Activated gamma-delta T cell (primary cell): ENCODE measurements around the gene NEDD4L.
"Not testable (repeated sequence)": the region's sequence is repeated elsewhere in the genome, so short reads cannot be mapped to it uniquely, and the experiment has no call there.

Source experiments
- DNase-seq: peaks from one replicate; lab custom pipeline; 2025; lab: John Stamatoyannopoulos, UW

The NEDD4L gene

GRCh38 chr18:58026857-58027256, 17.2 kb upstream of the NEDD4L start:
- no peak for DNase-seq

- no peak for DNase-seq
Measured at GRCh38 chr18:58027341-58027740, 16.7 kb upstream of the NEDD4L start.

- no peak for DNase-seq
Measured at GRCh38 chr18:58028109-58028784, 15.8 kb upstream of the NEDD4L start.

- DNase-seq: no peak
Measured at GRCh38 chr18:58032233-58032632, 11.8 kb upstream of the NEDD4L start.

DNA sequence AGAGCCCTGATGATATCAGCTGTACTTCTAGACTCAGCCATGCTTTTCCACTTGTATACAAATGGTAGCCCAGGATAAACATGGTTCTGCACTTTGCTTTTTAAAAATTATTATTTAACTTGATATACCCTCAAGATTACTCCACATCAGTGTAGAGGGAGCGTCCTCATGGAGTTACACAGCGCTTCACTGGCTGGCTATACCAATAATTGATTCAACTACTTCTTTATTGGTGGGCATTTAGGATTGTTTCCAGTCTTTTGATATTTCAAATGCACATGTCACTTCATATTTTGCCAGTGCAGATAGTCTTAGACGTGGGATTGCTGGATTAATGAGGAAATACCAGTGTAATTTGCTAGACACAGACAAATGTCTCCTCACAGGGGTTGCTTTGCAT, 10.8 kb upstream of the NEDD4L start:
- no peak for DNase-seq

DNA sequence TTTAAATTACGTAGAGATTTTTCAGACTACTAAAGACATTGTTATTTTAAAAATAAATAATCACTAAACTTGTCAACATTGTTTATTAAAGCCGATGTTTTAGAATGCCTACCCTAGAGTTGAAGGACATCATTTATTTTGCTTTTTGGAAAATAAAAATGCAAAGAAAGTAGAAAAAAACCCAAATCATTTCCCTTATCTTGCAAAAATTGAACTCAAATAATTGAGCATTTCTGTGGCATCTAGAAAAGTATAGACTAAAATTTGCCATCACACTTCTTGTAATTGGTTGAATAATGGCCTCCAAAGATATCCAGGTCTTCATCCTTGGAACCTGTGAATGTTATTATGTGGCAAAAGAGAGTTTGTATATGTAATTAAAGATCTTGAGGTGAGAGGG, 9.7 kb upstream of the NEDD4L start:
- no peak for DNase-seq

DNA sequence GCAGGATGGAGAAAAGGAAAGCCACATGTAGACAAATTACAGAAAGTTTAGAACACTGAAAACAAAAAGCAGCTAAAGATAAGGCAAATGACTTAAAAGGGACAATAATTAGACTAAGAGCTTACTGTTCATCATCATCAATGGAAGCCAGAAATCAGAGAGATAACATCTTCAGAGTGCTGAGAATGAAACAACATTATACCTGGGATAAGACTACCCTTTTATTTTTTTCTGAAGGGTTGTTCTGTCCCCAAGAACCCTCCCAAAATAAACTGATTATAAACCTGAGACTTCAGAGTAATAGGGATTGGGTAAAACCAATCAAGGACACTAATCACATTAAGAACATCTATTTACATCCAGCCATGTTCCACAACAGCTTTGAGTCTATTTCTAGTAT, 6.9 kb upstream of the NEDD4L start:
- DNase-seq: no peak

GRCh38 chr18:58038063-58038462, 6.0 kb upstream of the NEDD4L start:
- DNase-seq: no peak

- DNase-seq: no peak
Measured at GRCh38 chr18:58041633-58042032, 2.4 kb upstream of the NEDD4L start.

- DNase-seq: no peak
Measured at GRCh38 chr18:58042826-58043490, 1.1 kb upstream of the NEDD4L start.

GRCh38 chr18:58044370-58045241, 580 bp downstream of the NEDD4L start:
- DNase-seq: peak; percentile 19

DNA sequence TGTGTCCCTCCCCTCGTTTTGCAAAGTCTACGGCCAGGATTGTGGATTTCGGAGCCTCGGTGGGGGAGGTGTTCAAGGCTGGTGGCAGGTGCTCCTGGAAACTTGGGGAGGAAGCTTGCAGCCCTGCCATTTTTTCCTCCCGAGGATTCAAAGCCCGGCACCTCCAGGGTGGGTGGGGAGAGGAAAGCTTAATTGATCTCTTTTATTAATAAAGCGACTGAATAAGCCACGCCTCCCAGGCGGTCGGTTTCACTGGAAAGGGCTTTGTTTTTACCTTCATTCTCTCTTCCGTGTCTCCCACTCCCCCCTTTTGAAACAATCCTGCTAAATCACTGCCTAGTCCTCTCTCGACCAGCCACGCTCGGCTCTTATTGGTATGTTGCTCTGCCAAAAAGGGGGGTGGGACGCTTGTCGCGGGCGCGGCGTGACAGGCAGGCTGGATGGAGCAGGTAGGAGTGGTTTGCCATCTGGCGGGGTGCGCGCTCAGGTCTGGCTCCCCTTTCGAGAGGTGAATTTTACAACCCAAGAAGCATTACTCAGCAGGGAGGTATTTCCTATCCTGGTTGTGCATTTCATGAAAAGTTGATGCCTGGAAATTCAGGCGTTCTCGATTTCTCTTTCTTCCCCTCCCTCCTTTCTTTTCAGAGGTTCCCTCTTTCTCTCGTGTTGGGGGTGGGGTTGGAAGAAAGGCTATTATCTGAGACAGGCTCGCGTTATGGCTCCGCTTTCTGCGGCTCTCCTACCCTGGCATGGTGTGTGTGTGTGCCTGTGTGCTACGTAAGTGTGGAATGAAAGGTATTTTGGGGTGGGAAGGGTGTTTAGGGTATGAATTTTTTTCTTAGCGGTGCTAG, 1.4 kb downstream of the NEDD4L start:
- peak; percentile 17 for DNase-seq

DNA sequence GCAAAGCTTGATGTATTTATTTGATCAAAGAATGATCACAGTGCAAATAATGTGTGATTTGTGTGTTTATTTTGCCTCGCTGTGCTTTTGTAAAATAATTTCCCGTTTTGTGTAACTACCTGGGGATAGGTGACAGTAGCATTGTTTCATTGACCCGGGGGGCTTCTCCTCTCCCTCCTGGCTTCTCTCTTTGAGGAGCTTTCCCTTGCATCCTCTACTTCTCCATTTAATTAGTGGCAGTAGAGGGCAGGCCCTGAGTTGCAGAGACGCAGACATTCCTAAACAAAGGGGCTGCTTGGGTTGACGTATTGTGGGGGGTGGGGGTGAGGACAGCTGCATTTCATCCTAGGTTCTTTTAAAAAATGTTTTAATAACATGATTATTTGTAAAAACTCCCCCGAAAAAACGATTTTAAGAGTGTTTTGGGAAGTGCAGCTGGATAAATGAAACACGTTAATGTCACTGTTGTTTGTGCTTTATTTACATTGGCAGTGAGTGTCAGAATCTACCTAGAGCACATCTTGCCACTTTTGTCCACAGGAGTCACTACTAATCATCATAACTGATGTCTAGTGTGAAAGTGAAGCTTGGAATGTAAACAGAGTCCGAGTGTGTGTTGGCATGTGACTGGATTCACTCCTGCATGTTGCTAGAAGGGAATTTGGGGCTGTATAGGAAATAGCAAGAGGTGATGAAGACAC, 2.2 kb downstream of the NEDD4L start:
- DNase-seq: no peak

DNA sequence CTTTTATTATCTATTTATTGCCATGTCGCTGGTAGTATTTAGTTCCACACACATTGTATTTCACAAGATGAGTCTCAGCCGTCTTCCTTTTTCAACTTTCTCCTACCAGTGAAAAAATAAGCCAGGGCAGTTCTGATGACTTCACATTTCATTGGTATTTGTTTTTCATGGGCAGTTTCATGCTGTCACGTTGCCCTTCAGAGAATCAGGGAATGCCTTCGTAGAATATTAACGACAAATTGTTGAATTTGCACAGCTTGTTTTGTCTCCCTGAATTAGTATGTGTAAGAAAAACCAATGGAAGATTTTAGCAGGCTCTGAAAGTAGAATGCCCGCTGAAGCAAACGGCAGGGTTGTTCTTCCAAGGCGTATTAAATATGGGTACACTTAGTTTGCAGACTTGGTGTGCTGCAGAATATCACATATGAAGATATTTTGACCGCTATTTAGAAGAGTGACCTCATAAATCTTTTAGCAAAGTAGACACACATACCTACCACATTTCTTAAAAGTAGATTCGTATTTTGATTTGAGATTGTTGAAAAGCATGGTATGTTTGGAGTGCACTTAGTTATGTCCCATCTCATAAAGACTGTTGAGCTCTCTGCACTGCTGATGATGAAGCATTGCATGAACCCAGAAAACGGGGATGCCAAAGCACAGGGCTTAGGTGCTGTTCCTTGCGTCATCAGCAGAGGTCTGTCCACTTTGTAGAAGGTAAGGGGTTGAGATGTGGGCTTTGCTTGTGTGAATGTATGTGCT, 2.9 kb downstream of the NEDD4L start:
- no peak for DNase-seq

DNA sequence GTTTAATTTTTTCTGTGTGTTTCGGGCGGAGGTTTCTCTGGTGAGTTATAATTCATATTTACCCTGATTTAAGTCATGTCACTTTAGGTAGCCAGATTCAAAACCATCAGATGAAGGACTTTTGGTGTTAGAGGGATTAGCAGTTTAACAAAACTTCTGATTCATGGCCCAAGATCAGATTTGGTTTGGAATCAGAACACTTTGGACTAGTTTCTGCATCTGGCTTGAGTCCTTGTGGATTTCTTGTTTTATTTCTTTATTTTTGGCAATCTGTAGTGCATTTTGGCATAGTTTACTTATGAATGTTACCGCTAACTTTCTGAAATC, 3.5 kb downstream of the NEDD4L start:
- DNase-seq: no peak

DNA sequence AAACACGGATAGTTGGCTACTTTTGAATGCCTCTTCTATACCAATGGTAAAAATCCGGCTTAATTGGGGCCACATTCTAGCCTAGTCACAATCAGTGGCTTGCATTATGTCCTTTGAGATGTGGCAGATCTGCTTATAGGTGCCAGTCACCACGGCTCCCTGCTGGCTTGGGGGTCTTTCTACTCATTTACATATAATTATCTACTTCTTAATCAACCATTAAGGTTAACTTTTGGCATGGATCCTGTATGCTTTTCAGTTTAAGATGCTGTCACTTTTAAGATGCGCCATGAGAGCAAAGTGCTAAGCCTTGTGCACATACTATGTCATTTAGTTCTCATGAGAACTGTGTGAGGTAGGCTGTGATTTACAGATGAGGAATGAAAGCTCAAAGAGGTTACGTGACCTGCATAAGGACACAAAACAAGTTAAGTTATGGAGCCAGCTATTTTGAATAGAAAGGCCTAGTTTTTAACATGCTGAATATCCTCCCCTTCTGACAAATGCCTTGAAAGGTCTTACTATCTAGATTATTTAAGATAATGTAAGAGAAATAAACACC, 4.1 kb downstream of the NEDD4L start:
- DNase-seq: no peak

DNA sequence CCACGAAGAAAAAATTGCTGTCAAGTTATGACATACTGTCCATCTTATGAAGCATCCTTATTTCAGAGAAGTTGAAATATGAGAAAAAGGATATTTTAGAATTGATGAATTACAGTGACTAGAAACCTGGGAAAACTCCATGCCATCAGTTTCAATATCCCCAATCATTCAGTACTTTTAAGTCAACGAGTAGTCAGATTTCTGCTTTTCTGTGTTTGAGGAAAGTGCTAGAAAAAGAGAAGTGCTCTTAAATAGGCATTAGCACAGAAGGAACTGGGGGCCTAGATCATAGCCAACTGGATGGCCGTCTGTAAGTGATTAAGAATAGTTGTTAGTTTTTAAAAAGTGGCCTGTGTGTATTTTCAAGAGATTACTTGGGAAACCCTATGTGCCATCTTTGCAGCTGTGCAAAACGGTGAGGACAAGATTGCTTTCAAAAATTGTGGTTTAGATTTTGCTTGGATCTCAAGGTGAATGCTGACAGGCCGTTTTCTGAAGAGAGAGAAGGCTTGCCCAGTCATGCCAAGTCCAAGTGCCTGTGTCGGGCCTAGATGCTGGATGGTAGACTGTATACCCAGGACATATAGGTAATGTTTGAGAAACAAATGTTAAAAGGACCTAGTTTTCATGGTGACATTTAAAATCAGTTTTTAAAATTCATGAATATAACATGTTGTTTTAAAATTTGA, 5.1 kb downstream of the NEDD4L start:
- no peak for DNase-seq

- DNase-seq: not testable (repeated sequence)
Measured at GRCh38 chr18:58050963-58051362, 6.9 kb downstream of the NEDD4L start.

DNA sequence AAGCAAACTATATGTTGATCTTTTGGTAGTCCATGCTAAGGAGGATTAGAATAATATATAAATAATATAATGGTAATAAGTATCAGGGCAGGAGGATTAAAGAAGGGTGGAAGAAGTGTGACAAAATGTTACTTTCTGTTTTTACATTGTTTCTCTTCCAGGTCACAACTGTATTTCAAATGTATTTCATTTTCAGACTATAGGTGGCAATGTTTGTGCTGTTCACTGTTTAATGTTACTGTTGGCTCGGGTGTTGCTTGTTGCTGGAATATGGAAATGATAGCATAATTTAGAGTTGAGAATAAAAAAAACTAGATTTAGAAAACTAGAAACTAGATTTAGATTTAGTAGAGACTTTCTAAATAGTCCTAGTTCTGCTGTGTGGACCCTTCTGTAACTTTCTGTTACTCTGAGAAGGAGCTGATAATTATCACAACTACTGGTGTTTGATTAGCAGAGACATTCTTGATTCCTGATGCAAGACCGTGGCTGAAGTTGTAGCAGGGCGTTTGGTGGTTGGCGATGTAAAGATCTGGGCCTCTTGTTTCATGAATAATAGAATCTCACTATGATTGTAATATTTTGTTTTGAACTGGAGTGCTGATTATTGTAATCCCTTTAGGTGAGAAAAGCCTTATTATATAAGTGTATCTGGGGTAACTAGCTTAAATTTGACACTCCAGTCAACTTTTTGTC, 7.9 kb downstream of the NEDD4L start:
- DNase-seq: no peak
